GM18517 (cell line): Measurements from ENCODE around the gene DGKI.

Experiments
- ATAC-seq: cut with Tn5 transposase; IDR thresholded peaks from one replicate; pipeline ENCODE4 v1.9.1; 2021; ENCODE audit warnings: mild to moderate bottlenecking, moderate library complexity; ENCODE audit not compliant: unreplicated experiment

Gene DGKI

GRCh38 chr7:137873524-137873923 is 26.8 kb upstream of the DGKI start:
- no peak for ATAC-seq

- ATAC-seq, result no peak
Measured at GRCh38 chr7:137871170-137871915, 24.6 kb upstream of the DGKI start.

- ATAC-seq, result no peak
Measured at GRCh38 chr7:137870684-137871083, 23.9 kb upstream of the DGKI start.

DNA sequence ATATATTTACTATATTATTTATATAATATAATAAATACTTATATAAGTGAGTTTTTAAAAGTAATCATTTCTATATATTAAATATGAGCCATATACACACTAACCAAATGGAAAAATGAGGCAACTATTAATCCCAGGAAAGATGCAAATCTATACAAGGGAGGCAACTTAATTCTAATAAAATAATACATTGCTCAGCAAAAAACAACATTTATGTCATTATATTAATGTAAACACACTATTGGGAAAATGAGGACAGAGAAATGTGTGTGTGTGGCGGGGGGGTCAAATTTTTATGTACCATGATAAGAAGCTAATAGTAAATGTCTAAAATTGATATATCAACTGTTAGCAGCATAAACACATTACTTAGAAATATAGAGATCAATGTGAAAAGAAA is 23.3 kb upstream of the DGKI start:
- no peak for ATAC-seq

GRCh38 chr7:137869260-137869659 is 22.5 kb upstream of the DGKI start:
- no peak for ATAC-seq

DNA sequence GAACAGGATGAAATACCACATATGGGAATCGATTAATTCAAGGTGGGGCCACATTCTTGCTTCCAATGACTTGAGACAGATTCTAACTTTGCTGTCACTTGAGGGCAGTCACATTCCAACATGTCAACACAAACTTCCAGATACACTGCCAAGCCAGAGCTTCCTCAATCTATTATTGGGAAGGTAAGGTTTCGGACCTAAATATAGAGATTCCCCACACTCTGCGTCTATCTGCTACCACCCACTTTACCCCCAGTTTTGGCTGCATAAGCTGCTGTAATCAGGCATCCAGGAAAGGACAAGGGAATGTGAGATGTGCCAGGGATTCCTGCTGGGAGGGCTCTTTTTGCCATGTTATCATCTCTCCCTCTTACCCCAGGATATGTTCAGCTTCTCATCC is 20.5 kb upstream of the DGKI start:
- ATAC-seq, result no peak

DNA sequence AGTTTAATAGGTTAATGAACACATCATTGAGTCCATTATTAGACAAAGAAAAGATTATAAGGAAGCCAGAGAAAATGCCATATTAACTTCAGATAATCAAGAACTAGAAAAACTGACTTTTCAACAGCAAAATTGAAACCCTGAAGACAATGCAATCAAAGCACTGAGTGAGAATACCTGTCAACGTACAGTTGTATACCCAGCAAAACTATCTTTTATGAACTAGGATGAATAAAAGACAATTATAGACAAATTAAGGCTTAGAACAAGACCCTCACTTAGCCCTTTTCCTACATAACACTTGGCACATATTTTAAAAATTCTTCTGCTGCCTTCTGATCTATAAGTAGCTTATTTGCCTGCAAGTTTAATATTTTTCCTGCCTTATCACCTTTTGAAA is 19.0 kb upstream of the DGKI start:
- ATAC-seq, result no peak

GRCh38 chr7:137862964-137863363 is 16.2 kb upstream of the DGKI start:
- no peak for ATAC-seq

DNA sequence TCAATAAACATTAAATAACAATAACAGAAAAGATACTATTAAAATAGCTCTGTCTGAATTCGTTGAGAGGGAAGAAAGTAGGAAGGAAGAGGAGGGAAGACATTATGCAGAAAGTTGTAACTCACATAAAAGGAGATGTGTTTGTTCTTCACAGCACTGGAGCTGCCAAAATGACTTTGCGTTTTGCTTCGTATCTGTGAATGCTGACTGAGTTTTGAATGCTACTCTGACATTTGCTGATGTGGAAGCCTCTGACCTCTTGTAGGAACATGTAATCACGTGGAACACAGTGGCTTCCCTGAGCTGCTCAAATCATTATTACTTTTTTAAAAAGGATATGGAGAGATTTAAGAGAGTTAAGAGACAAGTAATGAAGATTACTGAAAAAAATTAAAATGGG is 15.6 kb upstream of the DGKI start:
- ATAC-seq, result no peak

DNA sequence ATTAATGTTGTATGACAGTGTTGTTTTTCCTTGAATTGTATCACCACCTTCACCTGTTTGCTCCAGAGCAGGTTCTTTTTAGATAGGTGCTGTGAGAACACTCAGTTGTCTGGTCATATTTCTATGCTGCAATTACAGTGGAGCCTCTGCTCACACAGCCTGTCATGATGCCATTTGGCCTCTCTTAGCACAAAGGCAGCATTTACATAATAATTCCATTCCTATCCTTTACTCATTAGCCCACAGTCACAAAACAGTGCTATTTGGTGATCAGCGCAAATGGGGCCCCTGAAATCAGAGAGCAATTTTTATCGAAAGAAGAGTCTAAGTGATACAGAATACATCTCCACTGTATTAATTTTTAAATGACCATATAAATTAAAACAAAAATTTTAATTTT is 13.8 kb upstream of the DGKI start:
- ATAC-seq, result no peak

DNA sequence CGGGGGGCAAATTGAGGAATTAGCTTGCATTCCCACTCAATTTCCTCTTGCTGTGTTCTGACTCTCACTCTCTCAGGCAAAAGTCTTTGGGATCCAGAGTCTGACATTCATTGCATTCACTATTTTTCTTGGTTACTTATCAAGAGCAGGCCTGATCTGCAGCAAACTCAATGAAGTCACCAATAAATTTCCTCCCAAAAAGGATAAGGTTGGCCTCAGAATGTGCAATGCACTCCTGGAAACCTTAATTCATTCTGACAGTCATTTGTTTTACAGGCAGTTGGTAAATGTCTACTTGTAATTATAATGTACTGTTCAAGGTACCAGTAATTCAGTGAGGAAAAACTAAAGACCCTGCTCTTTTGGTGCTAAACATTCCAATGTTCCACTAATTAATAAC is 6.3 kb upstream of the DGKI start:
- ATAC-seq, result no peak

- no peak for ATAC-seq
Measured at GRCh38 chr7:137852108-137852507, 5.3 kb upstream of the DGKI start.

- ATAC-seq, result no peak
Measured at GRCh38 chr7:137850972-137851945, 4.5 kb upstream of the DGKI start.

GRCh38 chr7:137850571-137850970 is 3.8 kb upstream of the DGKI start:
- no peak for ATAC-seq

DNA sequence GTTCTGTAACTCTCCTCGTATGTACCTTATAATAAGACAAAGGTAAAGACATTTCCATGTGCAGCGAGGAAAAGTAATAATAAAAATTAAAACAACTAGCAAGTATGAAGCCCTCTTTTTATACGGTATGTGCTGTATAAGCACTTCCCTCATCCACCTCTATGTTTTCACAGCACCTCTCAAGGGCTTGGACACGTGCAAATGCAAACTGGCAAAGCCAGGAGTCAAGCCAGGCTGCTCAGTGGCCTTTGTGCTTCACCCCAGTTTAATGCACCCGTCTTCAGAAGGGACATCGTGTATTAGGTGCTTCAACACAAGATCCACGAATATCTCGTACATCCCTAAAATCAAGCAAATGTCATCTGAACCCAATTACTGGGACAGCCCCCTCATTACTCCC is 1.3 kb upstream of the DGKI start:
- ATAC-seq, result no peak

GRCh38 chr7:137847568-137848050 is 835 bp upstream of the DGKI start:
- ATAC-seq, result no peak

DNA sequence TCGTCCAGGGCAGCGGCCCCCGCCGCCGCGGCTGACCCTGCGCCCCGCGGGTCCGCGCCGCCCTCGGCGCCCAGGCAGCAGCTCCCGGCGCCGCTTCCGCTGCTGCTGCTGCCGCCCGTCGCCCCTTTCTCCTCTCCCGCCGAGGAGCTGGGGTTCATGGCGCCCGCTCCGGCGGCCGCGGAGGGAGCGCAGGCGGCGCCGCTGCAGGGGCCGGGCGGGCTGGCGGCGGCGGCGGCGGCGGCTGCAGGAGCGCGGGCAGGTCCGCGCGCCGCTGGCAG is 286 bp downstream of the DGKI start:
- ATAC-seq, result no peak

- ATAC-seq, result no peak
Measured at GRCh38 chr7:137844677-137845425, 1.9 kb downstream of the DGKI start.

- no peak for ATAC-seq
Measured at GRCh38 chr7:137839903-137840779, 6.6 kb downstream of the DGKI start.

- no peak for ATAC-seq
Measured at GRCh38 chr7:137838706-137839315, 8.0 kb downstream of the DGKI start.
